Right kidney (tissue), 9 donors: ENCODE measurements around the gene MOV10L1.

ENCODE experiments used
- DNase-seq: peaks from one replicate; pipeline ENCODE4 v3.0.0-alpha.2; 2016
- long read RNA-seq, 8 donors: transcript quantifications; one replicate each; lab custom pipeline, GENCODE V29; 2026

MOV10L1 gene
- long read RNA-seq, donor 1: 0 reads
- long read RNA-seq, donor 2, partial matches to known transcripts: 24 of 36 reads
- long read RNA-seq, donor 2, other reads (novel, unspliced or antisense): 12 of 36 reads
- long read RNA-seq, donor 3: 0 reads
- long read RNA-seq, donor 4, partial matches to known transcripts: 17 of 17 reads
- long read RNA-seq, donor 4, other reads (novel, unspliced or antisense): 0 of 17 reads
- long read RNA-seq, donor 5: 0 reads
- long read RNA-seq, donor 6: 0 reads
- long read RNA-seq, donor 7: 0 reads
- long read RNA-seq, donor 8, partial matches to known transcripts: 150 of 207 reads
- long read RNA-seq, donor 8, other reads (novel, unspliced or antisense): 57 of 207 reads

DNA sequence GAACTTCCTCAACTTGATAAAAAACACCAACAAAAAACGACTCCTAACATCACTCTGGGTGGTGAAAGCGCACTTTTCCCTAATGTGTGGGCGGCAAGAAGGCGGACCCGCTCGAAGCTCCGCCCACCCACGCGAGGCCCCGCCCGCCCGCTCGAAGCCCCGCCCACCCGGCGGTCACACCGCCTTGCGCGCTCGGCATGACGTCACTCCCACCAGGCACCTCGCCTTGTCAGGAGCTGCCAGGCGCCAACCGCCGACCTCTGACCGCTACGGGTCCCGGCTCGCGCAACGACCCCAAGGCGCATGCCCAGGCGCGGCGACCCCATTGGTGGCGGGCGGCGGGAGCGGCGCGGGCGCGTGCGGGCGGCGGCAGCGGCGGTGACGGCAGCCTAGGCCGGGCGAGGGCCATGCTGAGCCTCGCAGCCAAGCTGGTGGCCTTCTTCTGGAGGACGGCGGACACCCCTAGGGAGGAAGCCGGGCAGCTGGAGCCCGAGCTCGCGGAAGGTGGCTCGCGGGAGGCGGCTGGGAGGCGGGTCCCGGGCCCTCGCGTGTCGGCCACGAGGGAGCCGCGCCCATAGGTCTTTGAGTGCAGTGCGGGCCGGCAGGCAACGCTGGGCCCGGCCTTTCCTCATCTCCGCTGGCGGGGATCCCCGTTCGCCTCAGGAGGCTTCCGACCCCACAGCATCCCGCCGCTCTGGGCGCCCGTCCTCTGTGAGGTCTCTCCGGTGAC is at the start of gene MOV10L1:
Gene MOV10L1 (plus strand): TSS at position 325 of the 730 bp plus-strand sequence. CDS start 83 bp downstream, at position 408.
- no peak for DNase-seq

DNA sequence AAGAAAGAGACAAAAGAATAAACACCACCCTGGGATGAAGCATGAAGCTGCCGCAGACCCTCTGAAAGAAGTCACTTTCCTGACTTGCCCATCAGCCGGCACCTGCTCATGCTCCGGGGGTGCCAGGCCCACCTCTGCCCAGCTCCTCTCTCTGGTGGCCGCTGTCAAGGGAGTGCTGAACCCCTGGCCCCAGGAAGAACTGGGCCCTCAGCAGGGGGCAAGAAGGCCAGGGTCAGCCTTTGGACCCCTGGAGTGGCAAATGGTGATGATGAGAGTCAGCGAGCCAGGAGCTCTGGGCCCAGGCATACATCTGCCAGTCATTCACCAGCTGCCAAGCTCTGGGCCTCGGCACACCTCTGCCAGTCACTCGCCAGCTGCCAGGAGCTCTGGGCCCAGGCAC is 49.1 kb upstream of the MOV10L1 start:
- no peak for DNase-seq

DNA sequence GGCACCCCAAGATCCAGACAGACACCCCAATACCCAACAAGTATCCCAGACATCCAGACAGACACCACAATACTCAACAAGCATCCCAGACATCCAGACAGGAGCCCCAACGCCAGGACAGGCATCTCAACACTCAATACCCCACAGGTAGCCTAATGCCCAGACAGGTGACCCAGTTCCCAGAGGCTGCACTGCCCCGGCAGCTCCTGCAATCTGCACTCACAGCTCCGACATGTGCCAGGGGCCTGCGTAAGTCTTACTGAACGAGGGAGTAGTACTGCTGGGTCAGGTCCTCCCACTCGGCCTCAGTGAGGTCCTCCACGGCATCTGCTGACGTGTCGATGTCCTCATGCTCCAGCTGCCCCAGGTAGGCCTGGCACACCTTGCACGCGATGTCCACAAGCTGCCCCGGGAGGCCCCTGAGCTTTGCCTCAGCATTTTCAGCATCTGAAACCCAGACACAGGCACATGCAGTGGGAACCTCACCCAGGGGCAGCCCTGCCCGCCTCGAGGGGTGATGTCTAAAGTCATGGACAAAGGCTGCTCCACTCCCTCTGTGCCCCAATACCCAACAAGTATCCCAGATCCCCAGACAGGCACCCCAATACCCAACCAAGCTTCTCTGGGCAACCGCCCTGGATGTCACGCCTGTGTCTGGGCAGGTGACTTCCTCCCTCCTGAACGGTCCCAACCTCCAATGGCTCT is 48.3 kb upstream of the MOV10L1 start:
- DNase-seq: no peak

DNA sequence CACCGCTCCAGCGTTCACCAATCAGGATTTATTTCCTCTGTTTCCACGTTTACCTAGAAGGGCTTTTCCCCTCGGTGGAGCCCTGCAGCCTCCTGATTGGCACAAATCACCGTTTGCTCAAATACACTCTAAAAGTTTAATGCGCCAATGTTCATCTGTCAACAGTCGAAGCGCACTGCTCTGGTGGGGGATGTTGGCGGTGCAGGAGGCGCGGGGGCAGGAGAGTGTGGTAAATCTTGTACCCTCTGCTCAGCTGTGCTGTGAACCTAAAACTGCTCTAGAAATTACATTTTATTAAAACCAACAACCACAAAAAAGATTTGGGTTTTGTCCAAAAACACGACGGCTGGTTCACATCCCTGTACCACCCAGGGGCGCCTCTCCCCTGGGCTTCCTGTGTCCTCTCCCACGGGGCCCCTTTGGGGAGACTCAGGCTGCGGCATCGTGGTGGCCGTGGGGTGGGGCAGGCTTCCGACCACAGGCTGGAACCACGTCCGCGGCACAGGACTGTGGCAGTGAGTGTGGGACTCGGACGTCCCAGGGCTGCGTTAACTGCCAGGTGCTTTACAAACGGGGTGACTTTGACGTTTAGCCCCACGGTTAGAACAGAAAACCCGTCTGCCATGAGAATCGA is 45.2 kb upstream of the MOV10L1 start:
- DNase-seq: no peak

DNA sequence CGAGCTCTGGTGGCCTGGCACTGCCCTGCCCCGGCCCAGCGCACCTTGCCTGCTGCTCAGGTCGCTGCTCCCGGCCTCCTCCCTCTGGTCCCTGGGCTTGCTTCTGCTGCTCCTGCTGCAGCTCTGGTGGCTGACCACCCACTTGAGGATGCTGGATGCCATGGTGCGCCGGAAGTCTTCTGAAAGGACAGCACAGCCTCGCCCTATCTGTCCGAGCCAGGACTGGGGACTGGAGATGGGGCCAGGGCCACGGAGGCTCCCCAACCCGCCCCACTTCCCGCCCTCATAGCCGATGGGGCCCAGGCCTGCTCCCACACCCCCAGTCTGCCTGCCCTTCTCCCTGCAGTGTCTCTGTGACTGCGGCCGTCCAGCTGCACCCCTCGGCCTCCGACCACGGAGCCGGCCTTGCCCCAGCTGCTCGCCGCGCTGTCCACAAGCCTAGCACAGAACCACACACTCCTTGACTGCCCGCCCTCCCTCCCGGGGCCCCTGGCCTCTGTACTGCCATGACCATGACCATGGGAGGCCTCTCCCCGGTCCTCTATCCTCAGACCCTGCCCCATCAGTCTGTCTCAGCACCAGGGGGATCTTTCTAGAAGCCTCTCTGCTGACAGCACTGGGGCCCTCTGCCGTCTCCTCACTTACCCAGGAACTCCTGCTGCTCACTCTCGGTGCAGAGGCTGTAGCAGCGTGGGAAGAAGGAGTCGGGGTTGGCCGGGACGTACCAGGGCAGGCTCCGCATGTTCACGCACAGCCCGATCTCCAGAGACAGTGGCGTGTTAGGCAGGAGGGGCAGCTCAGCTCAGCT is 44.4 kb upstream of the MOV10L1 start:
- no peak for DNase-seq

DNA sequence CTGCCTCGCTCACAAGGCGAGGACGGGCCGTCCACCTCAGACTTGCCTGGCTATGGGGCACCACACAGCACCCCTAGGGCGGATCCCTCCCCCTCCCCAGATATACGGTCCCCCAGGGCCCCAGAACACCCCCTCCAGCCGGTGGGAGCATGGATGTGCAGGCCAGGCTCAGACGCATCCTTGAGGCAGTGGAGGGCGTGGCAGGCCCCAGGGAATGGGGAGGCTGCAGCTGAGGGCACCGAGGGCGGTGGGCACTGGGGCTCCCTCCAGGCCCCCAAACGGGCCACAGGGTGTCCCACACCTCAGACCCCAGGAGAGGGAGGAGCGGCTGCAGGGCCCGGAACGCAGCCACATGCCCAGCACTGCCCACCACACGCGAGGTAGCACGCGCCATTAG is 43.8 kb upstream of the MOV10L1 start:
- no peak for DNase-seq

DNA sequence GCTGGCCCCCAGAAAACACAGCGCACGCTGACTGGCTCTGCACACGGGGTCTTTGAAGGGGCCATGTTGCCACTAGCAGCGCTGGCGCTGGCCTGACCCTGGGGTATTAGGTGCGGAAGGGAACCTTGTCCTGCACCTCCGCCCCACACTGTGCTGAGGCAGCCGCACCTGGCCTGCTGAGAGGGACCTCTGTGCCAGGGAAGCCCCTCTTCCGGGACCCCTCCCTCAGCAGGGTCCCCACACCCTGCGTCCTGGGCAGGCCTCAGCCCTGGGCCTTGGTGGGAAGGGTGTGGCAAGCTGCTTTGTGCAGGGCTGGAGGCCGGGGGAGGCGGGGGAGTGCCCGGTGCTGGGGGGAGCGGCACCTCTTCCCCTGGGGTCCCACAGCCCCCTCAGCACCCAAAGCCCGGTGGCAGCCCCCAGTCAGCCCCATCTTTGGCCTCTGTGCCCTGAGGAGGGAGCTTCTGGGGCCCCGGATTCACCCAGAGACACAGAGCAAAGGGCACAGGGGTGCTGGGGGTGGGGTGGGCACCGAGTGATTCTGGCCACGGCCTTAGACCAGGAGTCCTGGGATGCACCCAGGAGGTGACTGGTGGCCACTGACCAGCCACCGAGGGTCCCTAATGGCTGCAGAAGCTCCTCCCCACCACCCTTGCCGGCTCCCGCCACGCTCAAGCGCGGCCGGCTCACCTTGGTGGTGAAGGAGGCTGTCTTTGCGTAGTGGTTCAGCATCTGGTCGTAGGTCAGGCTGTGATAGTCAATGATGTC is 43.1 kb upstream of the MOV10L1 start:
- DNase-seq: no peak

DNA sequence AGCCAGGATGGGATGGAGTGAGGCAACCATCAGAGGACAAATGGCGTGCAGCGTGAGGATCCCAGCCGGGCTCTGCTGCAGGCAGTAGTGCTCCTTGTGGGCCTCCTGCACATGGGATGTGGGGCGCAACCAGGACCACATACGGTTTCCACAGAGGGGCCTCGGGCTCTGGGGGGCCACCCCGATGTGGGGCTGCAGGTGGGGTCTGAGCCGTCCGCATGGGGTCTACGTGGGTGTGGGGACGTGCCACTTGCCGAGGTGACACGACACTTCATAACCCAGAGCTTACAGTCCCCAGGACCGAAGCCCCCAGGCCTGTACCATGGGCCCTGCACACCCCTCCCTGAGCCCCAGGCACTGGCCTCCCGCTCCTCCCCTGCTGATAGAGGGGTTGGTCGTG is 42.5 kb upstream of the MOV10L1 start:
- no peak for DNase-seq

DNA sequence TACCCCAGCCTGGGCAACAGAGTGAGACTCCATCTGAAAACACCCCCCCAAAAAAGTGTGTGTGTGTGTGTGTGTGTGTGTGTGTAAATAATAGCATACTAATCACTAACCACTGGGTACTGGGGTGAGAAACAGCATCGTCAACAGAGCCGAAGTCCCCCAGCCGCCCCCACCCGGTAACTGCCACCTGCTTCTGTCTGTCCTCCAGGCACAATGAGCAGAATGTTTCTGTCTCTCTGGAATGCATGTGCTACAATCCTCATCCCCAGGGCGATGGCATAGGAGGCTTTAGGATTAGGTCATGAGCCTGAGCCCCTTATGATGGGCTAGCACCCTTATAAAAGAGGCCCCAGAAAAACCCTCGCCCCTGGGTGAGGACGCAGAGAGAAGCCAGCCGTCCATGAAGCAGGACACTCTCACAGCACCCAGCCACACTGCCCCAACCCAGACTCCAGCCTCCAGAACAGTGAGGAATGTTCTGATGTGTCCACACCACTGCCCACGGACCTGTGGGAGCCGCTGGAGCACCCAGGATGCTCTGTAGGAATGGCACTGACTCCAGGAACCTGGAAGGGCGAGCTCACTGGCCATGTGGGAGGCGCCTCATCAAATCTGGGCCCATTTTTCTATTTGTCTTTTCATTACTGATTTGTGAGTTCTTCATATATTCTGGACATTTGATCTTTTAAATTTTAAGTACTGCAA is 41.6 kb upstream of the MOV10L1 start:
- no peak for DNase-seq

DNA sequence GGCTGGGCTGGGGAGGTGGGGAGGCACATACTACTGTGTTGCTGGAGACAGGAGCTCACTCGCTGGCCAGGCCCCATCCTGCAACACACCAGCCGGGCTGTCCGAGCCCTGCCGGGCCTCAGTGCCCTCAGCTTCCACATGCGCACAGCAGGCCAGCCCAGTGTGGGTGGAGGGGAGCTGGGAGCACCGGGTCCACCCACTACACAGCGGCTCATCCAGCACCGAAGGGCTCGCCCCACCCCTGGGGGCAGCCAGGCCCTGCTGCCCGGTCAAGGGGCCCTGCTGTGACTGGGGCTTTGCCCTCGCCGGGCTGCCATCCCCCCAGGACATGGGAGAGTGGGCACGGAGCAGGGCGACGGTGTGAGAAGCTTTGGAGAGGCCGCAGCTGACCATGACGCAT is 41.0 kb upstream of the MOV10L1 start:
- no peak for DNase-seq

DNA sequence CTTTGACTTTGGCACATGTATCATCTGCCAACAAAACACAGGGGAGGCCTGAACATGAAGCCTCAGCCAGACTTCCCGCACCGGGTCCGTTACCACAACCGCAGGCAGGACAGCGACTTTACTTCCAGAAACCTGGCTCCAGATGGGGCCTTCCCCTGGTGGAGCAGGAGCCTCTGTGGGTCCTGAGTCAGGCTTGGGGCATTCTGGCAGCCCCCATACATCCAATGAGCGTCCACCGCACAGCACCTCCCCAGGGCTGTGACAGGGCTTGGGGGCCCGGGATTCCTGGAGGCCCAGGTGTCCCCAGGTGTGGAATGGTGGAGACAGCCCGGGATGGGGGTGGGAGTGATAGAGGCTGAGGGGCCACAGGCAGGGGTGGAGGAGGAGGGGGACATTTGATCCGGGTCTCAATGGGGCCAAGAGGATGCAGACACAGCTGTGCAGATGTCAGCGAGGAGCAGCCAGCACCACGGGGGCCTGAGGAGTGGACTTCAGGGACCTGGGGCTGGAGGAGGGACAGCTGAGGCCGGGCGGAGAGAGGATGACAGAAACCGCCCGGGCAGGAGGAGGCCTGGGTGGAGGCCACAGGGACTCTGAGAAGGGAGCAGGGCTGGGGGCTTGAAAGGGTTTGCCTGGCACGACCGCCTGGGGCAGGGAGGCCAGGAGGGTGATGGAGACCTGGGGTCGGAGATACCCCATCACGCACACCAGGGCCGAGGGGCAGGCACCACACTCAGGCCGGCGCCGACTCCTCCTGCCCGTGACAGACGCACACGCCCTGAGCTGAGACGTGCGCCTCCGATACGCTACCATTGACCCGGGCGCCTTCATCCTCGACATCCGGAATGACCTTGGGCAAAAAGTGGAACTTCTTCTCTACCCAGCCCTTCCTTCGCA is 40.3 kb upstream of the MOV10L1 start:
- no peak for DNase-seq

DNA sequence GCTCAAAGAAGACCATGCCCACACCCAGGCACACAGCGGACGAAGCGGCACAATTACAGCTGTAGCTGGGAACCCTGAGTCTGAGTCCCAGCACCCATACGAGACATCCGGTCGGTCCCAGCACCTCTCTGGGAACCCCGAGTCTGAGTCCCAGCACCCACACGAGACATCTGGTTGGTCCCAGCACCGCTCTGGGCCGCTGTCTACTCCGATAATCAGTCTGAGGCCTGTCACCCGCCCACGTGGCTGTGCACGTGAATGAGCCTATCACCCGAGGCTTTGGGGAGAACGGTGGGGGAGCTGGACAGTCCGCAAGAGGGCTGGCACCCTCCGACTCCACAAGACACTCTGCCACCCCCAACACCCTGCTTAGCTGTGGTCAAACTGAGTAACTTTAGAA is 37.9 kb upstream of the MOV10L1 start:
- no peak for DNase-seq

DNA sequence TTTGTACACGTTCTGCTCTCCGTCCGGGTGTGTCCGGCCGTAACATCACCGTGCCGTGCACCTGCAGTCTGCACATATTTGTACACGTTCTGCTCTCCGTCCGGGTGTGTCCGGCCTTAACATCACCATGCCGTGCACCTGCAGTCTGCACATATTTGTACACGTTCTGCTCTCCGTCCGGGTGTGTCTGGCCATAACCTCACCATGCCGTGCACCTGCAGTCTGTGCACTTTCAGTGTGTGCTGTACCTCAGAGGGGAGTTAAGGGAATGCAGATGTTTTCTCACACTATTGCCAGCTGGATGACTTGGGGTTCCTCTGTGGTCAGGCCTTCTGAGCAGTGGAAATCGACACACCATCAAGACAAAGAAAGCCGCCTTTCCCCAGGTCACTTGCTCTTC is 35.9 kb upstream of the MOV10L1 start:
- DNase-seq: no peak

DNA sequence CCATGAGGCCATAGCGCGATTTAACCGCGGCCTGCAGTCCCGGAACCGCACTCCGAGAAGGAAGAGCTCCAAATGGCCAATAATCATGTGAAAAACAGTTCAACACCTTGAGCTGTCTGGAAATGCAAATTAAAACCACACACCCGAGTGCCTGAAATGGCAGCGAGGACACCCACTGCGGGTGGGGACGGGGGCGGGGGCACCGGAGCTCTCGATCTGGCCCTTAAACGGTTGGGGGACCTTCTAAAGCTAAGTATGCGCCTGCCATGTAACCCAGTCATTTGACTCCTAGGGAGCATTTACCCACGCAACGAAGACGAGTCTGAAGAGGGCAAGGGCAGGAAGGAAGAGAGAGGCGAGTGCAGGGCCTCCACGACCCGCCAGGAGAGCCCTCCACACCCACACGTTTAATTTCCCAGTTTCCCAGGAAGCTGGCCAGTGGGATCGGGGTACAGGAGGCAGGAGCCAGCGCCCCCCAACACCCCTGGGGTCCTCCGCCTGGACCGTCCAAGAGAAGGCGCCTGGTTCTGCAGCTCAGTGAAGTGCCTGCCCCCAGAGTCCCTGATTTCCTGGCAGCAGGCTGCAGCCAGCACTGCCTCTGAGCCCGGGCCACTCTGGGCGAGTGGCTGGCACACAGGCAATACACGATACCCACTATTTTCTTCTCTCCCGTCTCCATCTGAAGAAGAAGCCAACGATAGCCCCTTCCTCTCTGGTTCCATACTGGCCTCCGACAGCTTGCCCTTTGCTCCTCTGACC is 33.4 kb upstream of the MOV10L1 start:
- DNase-seq: no peak

DNA sequence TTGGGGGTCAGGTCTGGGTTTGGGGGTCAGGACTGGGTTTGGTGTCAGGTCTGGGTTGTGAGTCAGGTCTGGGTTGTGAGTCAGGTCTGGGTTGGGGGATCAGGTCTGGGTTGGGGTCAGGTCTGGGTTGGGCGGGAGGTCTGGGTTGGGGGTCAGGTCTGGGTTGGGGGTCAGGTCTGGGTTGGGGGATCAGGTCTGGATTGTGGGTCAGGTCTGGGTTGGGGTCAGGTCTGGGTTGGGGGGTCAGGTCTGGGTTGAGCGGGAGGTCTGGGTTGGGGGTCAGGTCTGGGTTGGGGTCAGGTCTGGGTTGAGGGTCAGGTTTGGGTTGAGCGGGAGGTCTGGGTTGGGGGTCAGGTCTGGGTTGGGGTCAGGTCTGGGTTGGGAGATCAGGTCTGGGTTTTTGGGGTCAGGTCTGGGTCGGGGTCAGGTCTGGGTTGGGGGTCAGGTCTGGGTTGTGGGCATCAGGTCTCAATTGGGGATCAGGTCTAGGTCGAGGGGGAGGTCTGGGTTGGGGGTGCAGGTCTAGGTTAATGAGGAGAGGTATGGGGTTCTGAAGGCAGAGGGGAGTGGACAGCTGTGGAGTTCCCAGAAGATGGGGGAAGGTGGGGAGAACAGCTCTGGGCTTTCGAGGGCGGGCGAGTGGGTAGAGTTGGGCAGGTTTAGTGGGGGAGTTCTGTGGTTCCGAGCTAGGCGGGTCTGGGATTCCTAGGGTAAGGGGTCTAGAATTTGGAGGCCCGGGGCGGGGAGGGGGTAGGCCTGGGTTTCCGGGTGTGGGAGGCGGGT is 32.3 kb upstream of the MOV10L1 start:
- DNase-seq: no peak

DNA sequence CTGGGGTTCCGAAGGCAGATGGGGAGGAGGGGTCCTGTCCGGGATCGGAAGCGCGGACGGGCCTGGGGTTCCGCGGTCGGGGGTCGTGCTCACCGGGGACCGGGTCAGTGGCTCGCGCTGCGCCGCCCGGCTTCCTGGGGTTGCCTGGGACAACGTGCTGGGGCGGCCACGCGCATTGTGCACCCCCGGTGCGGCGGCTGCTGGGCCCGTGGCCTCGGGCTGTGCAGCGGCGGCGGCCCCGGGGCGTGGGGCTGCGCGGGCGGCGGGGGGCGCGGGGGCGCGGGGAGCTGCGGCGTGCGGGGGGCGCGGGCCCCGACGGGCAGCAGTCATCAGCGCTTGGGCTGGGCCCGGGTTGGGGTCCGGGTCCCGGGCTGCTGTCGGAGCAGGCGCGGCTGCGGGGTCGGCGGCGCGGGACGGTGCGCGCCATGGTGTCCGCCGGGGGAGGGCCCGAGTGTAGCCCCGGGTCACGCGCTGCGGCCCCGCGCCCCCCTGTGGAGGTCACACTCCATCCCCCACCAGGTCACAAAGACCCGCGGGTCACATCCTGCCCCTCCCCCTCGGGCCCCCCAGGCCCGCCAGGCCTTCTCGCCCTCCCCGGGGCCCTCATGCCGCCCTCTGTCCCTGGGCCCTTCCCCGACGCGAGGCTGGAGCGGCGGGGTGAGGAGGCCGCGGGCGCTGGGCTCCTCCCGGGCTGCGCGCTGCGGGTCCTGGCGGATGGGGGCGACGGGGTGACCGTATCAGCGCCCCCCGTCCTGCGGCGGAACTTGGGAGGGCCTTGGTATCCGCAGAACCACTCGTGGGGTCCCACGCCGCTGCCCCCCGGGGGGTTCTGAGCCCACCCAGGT is 31.5 kb upstream of the MOV10L1 start, which contains the start of gene TTLL8:
Gene TTLL8 (minus strand): TSS at position 238 of the 845 bp plus-strand sequence.
- no peak for DNase-seq
